GM23338 (cell line): ENCODE data around the gene CXXC5. TPM values are rescaled to one million over a fixed set of nuclear protein-coding genes. Genes with fewer than 3 reads are reported as not detected.
A peak's percentile ranks its signal among the peaks of the same experiment; 100 is the strongest.

Experiments
- ATAC-seq: fragments of 200-7000 bp; cut with Tn5 transposase; 3 replicates; pipeline ENCODE4 v1.9.1; 2020
- DNase-seq: peaks from one replicate; pipeline ENCODE4 v3.0.0-alpha.2; 2015; ENCODE audit warnings: low spot score
- H2AFZ ChIP-seq: fragments of 200-600 bp; sonication (generic); 2 replicates; pipeline ENCODE4 v1.8.0; 2016; ENCODE audit warnings: antibody characterized with exemption, mild to moderate bottlenecking, moderate library complexity
- H3F3A ChIP-seq: fragments of 200-600 bp; sonication (generic); replicated peaks from 2 replicates; pipeline ENCODE4 v1.8.0; 2017; ENCODE audit warnings: antibody characterized with exemption, mixed run types, low read depth
- H3K27ac ChIP-seq: fragments of 200-600 bp; sonication (generic); 2 replicates; pipeline ENCODE4 v1.6.1; 2016; ENCODE audit warnings: low read depth
- H3K27me3 ChIP-seq: fragments of 200-600 bp; sonication (generic); 2 replicates; pipeline ENCODE4 v1.8.0; 2016; ENCODE audit warnings: mild to moderate bottlenecking, mixed run types, moderate library complexity; ENCODE audit not compliant: insufficient read depth
- H3K36me3 ChIP-seq: fragments of 200-600 bp; sonication (generic); 2 replicates; pipeline ENCODE4 v1.8.0; 2016; ENCODE audit warnings: mild to moderate bottlenecking; ENCODE audit not compliant: insufficient read depth
- H3K4me1 ChIP-seq: fragments of 200-600 bp; sonication (generic); 2 replicates; pipeline ENCODE4 v1.8.0; 2016; ENCODE audit warnings: mild to moderate bottlenecking, moderate library complexity; ENCODE audit not compliant: insufficient read depth
- H3K4me2 ChIP-seq: fragments of 200-600 bp; sonication (generic); 2 replicates; pipeline ENCODE4 v1.7.1; 2017; ENCODE audit warnings: mixed run types
- H3K4me3 ChIP-seq: fragments of 200-600 bp; sonication (generic); 2 replicates; pipeline ENCODE4 v1.6.1; 2016; ENCODE audit warnings: mixed run types
- H3K79me2 ChIP-seq: fragments of 200-600 bp; sonication (generic); replicated peaks from 2 replicates; pipeline ENCODE4 v1.8.0; 2017; ENCODE audit warnings: mild to moderate bottlenecking; ENCODE audit not compliant: insufficient read depth
- H3K9me2 ChIP-seq: fragments of 200-600 bp; sonication (generic); 2 replicates; pipeline ENCODE4 v1.8.0; 2017; ENCODE audit not compliant: insufficient read depth
- H4K20me1 ChIP-seq: fragments of 200-600 bp; sonication (generic); replicated peaks from 2 replicates; pipeline ENCODE4 v1.8.0; 2017; ENCODE audit warnings: mild to moderate bottlenecking; ENCODE audit not compliant: insufficient read depth
- H3K27ac Mint-ChIP-seq: 2 replicates; pipeline ENCODE4 v1.8.0; 2020; ENCODE audit warnings: inconsistent platforms, mild to moderate bottlenecking, moderate library complexity, mixed read lengths
- H3K27me3 Mint-ChIP-seq: 3 replicates; pipeline ENCODE4 v1.8.0; 2022; ENCODE audit warnings: low read depth, mild to moderate bottlenecking, moderate library complexity, mixed read lengths, inconsistent platforms; ENCODE audit not compliant: insufficient read depth, poor library complexity
- H3K36me3 Mint-ChIP-seq: 3 replicates; pipeline ENCODE4 v1.8.0; 2021; ENCODE audit warnings: low read depth, mild to moderate bottlenecking, inconsistent platforms, moderate library complexity, mixed read lengths
- H3K4me1 Mint-ChIP-seq: 3 replicates; pipeline ENCODE4 v1.8.0; 2020; ENCODE audit warnings: mild to moderate bottlenecking, inconsistent platforms, mixed read lengths
- H3K4me3 Mint-ChIP-seq: 3 replicates; pipeline ENCODE4 v1.8.0; 2021; ENCODE audit warnings: moderate library complexity, mild to moderate bottlenecking, inconsistent platforms, mixed read lengths
- H3K9me3 Mint-ChIP-seq: 3 replicates; pipeline ENCODE4 v1.8.0; 2020; ENCODE audit warnings: moderate library complexity, mild to moderate bottlenecking, inconsistent platforms, mixed read lengths
- CREB1 ChIP-seq: fragments of 250-450 bp; sonication (Bioruptor Pico); IDR thresholded peaks from 2 replicates; pipeline ENCODE4 v1.5.0; 2020; ENCODE audit warnings: low read depth, mild to moderate bottlenecking, moderate library complexity
- EZH2phosphoT487 ChIP-seq: fragments of 200-600 bp; sonication (generic); IDR thresholded peaks from one replicate; pipeline ENCODE4 v1.8.1; 2018; ENCODE audit warnings: antibody characterized with exemption; ENCODE audit not compliant: unreplicated experiment
- JUNB ChIP-seq: IDR thresholded peaks from one replicate; pipeline ENCODE4 v1.6.1; 2016; ENCODE audit warnings: antibody characterized with exemption; ENCODE audit not compliant: unreplicated experiment
- NANOG ChIP-seq: IDR thresholded peaks from 2 replicates; pipeline ENCODE4 v1.6.1; 2016; ENCODE audit warnings: antibody characterized with exemption, borderline replicate concordance
- POLR2AphosphoS5 ChIP-seq: IDR thresholded peaks from 2 replicates; pipeline ENCODE4 v1.6.1; 2016; ENCODE audit warnings: antibody characterized with exemption, low read depth
- REST ChIP-seq: IDR thresholded peaks from one replicate; pipeline ENCODE4 v1.6.1; 2018; ENCODE audit warnings: antibody characterized with exemption; ENCODE audit not compliant: unreplicated experiment
- STAT1 ChIP-seq: IDR thresholded peaks from one replicate; pipeline ENCODE4 v1.6.1; 2016; ENCODE audit warnings: antibody characterized with exemption; ENCODE audit not compliant: unreplicated experiment
- ZNF114 ChIP-seq: fragments of 250-450 bp; sonication (Bioruptor Pico); IDR thresholded peaks from 2 replicates; pipeline ENCODE4 v1.5.0; 2020; ENCODE audit warnings: mild to moderate bottlenecking, moderate library complexity
- ZNF331 ChIP-seq: fragments of 250-450 bp; sonication (Bioruptor Pico); IDR thresholded peaks from 2 replicates; pipeline ENCODE4 v1.5.0; 2020; ENCODE audit warnings: low read depth, mild to moderate bottlenecking, moderate library complexity
- ZNF462 ChIP-seq: fragments of 250-450 bp; sonication (Bioruptor Pico); IDR thresholded peaks from 2 replicates; pipeline ENCODE4 v1.5.0; 2020; ENCODE audit warnings: mild to moderate bottlenecking, moderate library complexity
- polyA plus RNA-seq: library from polyadenylated mRNA; unstranded; fragments of >200 nt; fragmentation: Nextera tagmentation; extraction: Ambion mirVana; gene quantifications from 2 replicates; pipeline ENCODE4 v1.2.1, GENCODE V29; 2016
- total RNA-seq: library from RNA; depleted of rRNA; stranded (reverse); fragments of >200 nt; shearing (Covaris generic); gene quantifications from 2 replicates; pipeline ENCODE4 v1.2.3, GENCODE V29; 2014
- TF ChIP-seq, protein P1 (sequence below): IDR thresholded peaks from 2 replicates; pipeline ENCODE4 v1.6.1; 2016; ENCODE audit warnings: antibody characterized with exemption

CXXC5 gene
- total and polyA plus RNA-seq, 2 experiments from 2014 or later = 63.3 to 111 TPM

GRCh38 chr5:139707445-139708003 is 59.4 kb downstream of the CXXC5 start:
- DNase-seq (peak; percentile 42), ATAC-seq (no peak)
- Histone ChIP-seq H3F3A (peaks cover 34% of the 10 kb centered on the region), H3K4me3 (peak overlapping the region; percentile 76; the same call in 1 of the 2 replicates), H3K4me2 (peak overlapping the region; percentile 99), H3K79me2 (no peaks in the 10 kb centered on the region), H3K27ac (no peak overlapping the region), H3K36me3 (no peaks in the 10 kb centered on the region), H3K4me1 (peaks cover 38% of the 10 kb centered on the region), H3K9me2 (no peaks in the 10 kb centered on the region), H4K20me1 (no peaks in the 10 kb centered on the region), H2AFZ (no peak overlapping the region), H3K27me3 (peaks cover 7% of the 10 kb centered on the region)
- TF ChIP-seq NANOG = no peak
- TF ChIP-seq POLR2AphosphoS5 = peak; percentile 43; the same call in 1 of the 2 replicates
- H3K27me3 Mint-ChIP-seq = peaks cover 42% of the 10 kb centered on the region
- no peaks in the 10 kb centered on the region for H3K36me3 Mint-ChIP-seq
- peak overlapping the region; percentile 72; the same call in 2 of the 3 replicates for H3K4me3 Mint-ChIP-seq
- no peaks in the 10 kb centered on the region for H3K9me3 Mint-ChIP-seq
- H3K4me1 Mint-ChIP-seq = peaks cover 49% of the 10 kb centered on the region
- 0 out of 2 replicates have a peak overlapping the region, but pooled peaks have one; percentile 24 for H3K27ac Mint-ChIP-seq

DNA sequence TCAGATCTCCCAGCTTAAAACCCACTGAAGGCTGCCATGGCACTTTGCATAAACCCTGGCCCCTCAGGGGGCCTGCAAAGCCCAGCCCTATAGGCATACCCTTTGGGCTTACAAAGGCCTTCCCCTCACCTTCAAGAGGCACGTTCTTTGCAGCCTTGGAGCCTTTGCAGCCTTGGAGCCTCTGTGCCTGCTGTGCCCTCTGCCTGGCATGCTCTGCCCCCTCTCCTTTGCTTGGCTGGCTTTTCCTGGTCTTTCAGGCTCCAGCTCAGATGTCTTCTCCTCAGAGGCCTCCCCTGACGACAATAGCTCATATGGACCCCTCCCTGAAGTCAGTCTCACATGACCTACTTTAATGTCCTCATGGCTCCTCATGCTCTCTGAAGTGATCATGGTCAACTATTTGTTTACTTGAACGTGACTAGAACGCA is 60.3 kb downstream of the CXXC5 start:
- Histone ChIP-seq H2AFZ (no peak overlapping the region; the same call in 1 of the 2 replicates), H3F3A (peaks cover 31% of the 10 kb centered on the region), H3K36me3 (no peaks in the 10 kb centered on the region), H3K4me3 (peak overlapping the region; percentile 76), H3K27me3 (peaks cover 12% of the 10 kb centered on the region), H4K20me1 (no peaks in the 10 kb centered on the region), H3K79me2 (no peaks in the 10 kb centered on the region), H3K27ac (peak overlapping the region; percentile 87; the same call in 1 of the 2 replicates), H3K4me2 (peak overlapping the region; percentile 99), H3K4me1 (peaks cover 40% of the 10 kb centered on the region), H3K9me2 (no peaks in the 10 kb centered on the region)
- ATAC-seq (peak; percentile 9), DNase-seq (peak; percentile 54)
- no peaks in the 10 kb centered on the region for H3K9me3 Mint-ChIP-seq
- H3K4me1 Mint-ChIP-seq = peaks cover 51% of the 10 kb centered on the region
- peak overlapping the region; percentile 86; the same call in 1 of the 2 replicates for H3K27ac Mint-ChIP-seq
- peaks cover 45% of the 10 kb centered on the region for H3K27me3 Mint-ChIP-seq
- no peaks in the 10 kb centered on the region for H3K36me3 Mint-ChIP-seq
- peak overlapping the region; percentile 72 for H3K4me3 Mint-ChIP-seq
- no peak for TF ChIP-seq ZNF114 (CRISPR knock-in tag)
- TF ChIP-seq, protein P1, sequence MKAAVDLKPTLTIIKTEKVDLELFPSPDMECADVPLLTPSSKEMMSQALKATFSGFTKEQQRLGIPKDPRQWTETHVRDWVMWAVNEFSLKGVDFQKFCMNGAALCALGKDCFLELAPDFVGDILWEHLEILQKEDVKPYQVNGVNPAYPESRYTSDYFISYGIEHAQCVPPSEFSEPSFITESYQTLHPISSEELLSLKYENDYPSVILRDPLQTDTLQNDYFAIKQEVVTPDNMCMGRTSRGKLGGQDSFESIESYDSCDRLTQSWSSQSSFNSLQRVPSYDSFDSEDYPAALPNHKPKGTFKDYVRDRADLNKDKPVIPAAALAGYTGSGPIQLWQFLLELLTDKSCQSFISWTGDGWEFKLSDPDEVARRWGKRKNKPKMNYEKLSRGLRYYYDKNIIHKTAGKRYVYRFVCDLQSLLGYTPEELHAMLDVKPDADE = no peak
- TF ChIP-seq EZH2phosphoT487 = no peak
- no peak for TF ChIP-seq ZNF462 (CRISPR knock-in tag)
- TF ChIP-seq STAT1 = no peak
- no peak for TF ChIP-seq CREB1 (CRISPR knock-in tag)
- no peak for TF ChIP-seq NANOG
- TF ChIP-seq ZNF331 = no peak
- TF ChIP-seq JUNB = no peak
- no peak for TF ChIP-seq REST
- no peak; the same call in 1 of the 2 replicates for TF ChIP-seq POLR2AphosphoS5
